ENCODE measurements around the gene PM20D2. TPM values are rescaled to one million over a fixed set of nuclear protein-coding genes. Genes with fewer than 3 reads are reported as not detected.
A peak's percentile ranks its signal among the peaks of the same experiment; 100 is the strongest.
"Not testable (repeated sequence)": the region's sequence is repeated elsewhere in the genome, so short reads cannot be mapped to it uniquely, and the experiment has no call there.

The PM20D2 gene
- total RNA-seq, 1 donor from 2014 or later = 8.1 TPM

DNA sequence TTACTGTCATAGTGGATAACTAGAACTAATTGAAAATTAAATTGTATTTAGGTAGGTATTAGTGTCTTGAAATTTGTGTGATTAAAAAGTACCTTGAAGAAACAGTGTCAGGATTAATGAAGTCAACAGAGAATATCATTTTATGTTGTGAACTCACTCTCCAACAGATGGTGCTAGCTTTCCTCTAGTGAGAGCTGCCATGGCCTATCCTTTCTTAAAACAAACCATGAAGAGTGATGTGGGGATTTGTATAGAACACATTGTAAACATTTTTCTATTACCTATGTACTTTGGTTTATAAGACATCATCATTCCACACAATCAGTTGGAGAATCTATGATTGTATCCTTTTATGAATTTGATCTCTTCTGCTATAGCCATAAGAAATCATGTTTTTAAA, 23.2 kb upstream of the PM20D2 start:
- no peaks in the 10 kb centered on the region for H3K4me1 ChIP-seq
- no peaks in the 10 kb centered on the region for H3K9me3 ChIP-seq
- ATAC-seq (no peak), DNase-seq (no peak)
- intact Hi-C loops (cut with DNase I) = no loop called here
- no peak overlapping the region for H3K4me3 ChIP-seq
- H3K27ac ChIP-seq = no peak overlapping the region
- H3K36me3 ChIP-seq = no peaks in the 10 kb centered on the region
- TF ChIP-seq, protein P1, sequence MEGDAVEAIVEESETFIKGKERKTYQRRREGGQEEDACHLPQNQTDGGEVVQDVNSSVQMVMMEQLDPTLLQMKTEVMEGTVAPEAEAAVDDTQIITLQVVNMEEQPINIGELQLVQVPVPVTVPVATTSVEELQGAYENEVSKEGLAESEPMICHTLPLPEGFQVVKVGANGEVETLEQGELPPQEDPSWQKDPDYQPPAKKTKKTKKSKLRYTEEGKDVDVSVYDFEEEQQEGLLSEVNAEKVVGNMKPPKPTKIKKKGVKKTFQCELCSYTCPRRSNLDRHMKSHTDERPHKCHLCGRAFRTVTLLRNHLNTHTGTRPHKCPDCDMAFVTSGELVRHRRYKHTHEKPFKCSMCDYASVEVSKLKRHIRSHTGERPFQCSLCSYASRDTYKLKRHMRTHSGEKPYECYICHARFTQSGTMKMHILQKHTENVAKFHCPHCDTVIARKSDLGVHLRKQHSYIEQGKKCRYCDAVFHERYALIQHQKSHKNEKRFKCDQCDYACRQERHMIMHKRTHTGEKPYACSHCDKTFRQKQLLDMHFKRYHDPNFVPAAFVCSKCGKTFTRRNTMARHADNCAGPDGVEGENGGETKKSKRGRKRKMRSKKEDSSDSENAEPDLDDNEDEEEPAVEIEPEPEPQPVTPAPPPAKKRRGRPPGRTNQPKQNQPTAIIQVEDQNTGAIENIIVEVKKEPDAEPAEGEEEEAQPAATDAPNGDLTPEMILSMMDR (IDR thresholded peaks at IDR 0.05) = peak; percentile 15
- no peaks in the 10 kb centered on the region for H3K27me3 ChIP-seq (ENCODE audit: low read depth)

DNA sequence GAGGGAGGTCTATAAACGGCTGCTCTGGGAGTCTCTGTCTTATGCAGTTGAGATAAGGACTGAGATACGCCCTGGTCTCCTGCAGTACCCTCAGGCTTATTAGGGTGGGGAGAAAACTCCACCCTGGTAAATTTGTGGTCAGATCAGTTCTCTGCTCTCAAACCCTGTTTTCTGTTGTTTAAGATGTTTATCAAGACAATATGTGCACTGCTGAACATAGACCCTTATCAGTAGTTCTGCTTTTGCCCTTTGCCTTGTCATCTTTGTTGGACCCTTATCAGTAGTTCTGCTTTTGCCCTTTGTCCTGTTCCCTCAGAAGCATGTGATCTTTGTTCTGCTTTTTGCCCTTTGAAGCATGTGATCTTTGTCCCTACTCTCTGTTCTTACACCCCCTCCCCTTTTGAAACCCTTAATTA, 17.6 kb upstream of the PM20D2 start:
- H3K36me3 ChIP-seq; ATAC-seq; H3K27me3 ChIP-seq (ENCODE audit: low read depth); DNase-seq; H3K4me3 ChIP-seq; H3K9me3 ChIP-seq; H3K27ac ChIP-seq; H3K4me1 ChIP-seq; intact Hi-C loops (cut with DNase I): not testable (repeated sequence)

DNA sequence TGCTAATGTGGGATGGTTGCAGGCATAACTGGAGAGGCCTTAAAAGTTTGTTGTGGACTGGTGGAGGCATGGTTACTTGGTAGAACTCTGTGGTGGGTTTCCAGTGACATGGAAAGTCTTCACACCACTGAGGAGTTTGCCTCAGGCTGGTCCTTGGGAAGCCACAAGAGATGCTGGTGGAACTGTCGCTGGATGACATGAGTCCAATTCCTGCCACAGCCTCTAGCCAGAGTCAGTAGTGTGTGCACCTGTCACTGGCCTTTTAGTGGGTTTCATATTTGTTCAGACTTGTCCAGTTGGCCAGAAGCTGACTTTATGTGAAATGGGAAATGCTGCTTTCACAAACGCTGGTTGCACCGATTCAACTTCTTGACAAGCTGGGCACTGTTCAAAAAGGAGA, 14.3 kb upstream of the PM20D2 start:
- no peak for ATAC-seq
- H3K4me3 ChIP-seq = no peak overlapping the region
- H3K27ac ChIP-seq = no peak overlapping the region
- DNase-seq = no peak
- no peaks in the 10 kb centered on the region for H3K36me3 ChIP-seq
- H3K27me3 ChIP-seq (ENCODE audit: low read depth) = no peaks in the 10 kb centered on the region
- peaks cover 5% of the 10 kb centered on the region for H3K9me3 ChIP-seq
- intact Hi-C loops (cut with DNase I) = no loop called here
- TF ChIP-seq, protein P1 (IDR thresholded peaks at IDR 0.05) = no peak
- H3K4me1 ChIP-seq = no peaks in the 10 kb centered on the region

DNA sequence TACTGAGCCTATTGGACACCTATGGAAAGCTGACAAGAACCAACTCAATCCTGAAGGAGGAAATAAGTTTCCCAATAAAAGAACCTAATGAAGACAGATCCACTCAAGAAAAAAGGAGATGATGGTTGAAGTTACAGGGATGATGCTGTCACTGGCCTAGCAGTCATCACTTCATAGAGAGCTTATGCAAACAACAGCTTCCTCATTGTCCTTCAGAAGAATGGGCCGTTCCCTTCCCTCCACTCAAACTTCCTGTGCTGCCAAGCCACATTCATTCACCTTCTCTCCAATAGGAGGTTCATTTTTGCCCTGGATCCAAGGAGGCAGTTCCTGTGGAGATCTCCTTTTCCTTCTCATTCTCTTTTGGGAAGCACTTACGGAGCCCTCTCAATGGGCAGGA, 13.8 kb upstream of the PM20D2 start:
- no peak for DNase-seq
- TF ChIP-seq, protein P1 (IDR thresholded peaks at IDR 0.05) = no peak
- Histone ChIP-seq H3K9me3 (peaks cover 5% of the 10 kb centered on the region), H3K36me3 (no peaks in the 10 kb centered on the region), H3K27ac (no peak overlapping the region), H3K4me1 (no peaks in the 10 kb centered on the region), H3K27me3 (ENCODE audit: low read depth) (no peaks in the 10 kb centered on the region), H3K4me3 (no peak overlapping the region)
- no peak for ATAC-seq
- intact Hi-C loops (cut with DNase I) = no loop called here

DNA sequence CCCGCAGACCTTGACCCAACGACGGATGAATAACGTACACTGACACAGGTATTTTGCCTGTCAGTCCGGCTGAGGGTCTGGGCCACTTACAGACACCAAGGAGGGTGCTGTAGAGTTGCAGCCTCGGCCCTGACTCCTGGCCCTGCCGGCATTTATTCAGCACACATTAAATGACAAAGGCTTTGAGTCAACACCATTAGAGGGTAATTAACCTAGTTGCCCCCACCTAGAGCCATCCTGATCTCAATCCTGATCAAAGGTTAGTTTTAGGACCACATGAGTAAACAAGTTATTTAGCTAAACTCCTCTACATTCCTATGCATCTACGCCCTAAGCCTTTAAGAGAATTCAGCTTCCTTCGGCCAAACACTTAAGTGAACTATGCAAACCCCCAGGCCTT, 11.9 kb upstream of the PM20D2 start:
- Histone ChIP-seq H3K36me3 (no peaks in the 10 kb centered on the region), H3K4me3 (no peak overlapping the region), H3K27me3 (ENCODE audit: low read depth) (no peaks in the 10 kb centered on the region), H3K4me1 (no peaks in the 10 kb centered on the region), H3K27ac (no peak overlapping the region), H3K9me3 (no peaks in the 10 kb centered on the region)
- intact Hi-C loops (cut with DNase I) = no loop called here
- TF ChIP-seq, protein P1 (IDR thresholded peaks at IDR 0.05) = no peak
- no peak for DNase-seq
- ATAC-seq = no peak

DNA sequence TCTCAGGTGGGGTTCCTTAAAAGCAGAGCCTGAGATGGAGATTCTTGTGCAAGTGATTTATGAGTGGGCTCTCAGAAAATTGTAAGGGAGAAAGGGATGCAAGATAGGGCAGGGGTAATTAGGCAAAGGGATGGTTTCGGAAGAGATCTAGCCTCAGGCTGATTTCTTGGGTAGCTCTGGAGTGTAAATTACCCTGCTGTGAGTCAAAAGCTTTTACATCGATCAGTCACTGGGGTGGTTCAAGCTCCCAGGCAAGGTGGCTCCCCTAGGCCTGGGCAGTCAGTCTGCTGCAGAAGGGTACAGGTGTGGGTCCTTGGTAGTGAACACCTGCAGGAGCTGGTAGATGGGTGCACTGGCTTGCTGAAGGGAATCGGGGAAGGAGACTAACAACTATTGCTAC, 11.1 kb upstream of the PM20D2 start:
- Histone ChIP-seq H3K27ac (no peak overlapping the region), H3K27me3 (ENCODE audit: low read depth) (no peaks in the 10 kb centered on the region), H3K4me1 (no peaks in the 10 kb centered on the region), H3K9me3 (no peaks in the 10 kb centered on the region), H3K36me3 (no peaks in the 10 kb centered on the region), H3K4me3 (no peak overlapping the region)
- ATAC-seq (no peak), DNase-seq (no peak)
- intact Hi-C loops (cut with DNase I) = no loop called here
- TF ChIP-seq, protein P1 (IDR thresholded peaks at IDR 0.05) = no peak
